K562 (cell line): ENCODE data around the gene DPF1.

Source experiments
- BMI1 ChIP-seq: fragments of 150-350 bp; IDR thresholded peaks from 2 replicates; pipeline ENCODE4 v1.6.1; 2014; ENCODE audit warnings: low read length
- GATAD2A ChIP-seq: fragments of 450-650 bp; IDR thresholded peaks from 2 replicates; pipeline ENCODE4 v1.6.1; 2017
- JUN ChIP-seq, 2 experiments: sonication (generic) in 1 of 2; formaldehyde crosslinking in 1 of 2; IDR thresholded peaks; 2 replicates each; pipeline versions ENCODE4 v1.6.1 to v1.8.0; 2012 to 2022; ENCODE audit warnings: borderline replicate concordance in 2 of 2, mild to moderate bottlenecking in 2 of 2, improper control_type of control experiment in 1 of 2, low read depth in 1 of 2, low read length in 1 of 2, missing genetic modification reagents in 1 of 2
- PRPF4 ChIP-seq: fragments of 200-400 bp; formaldehyde crosslinking; IDR thresholded peaks from one replicate; pipeline ENCODE4 v1.6.1; 2017; ENCODE audit warnings: low read length, low read depth, mild to moderate bottlenecking; ENCODE audit not compliant: insufficient read depth, poor library complexity, severe bottlenecking
- TF ChIP-seq, protein P1 (sequence below), 3 experiments: IDR thresholded peaks in 2 of 3; conservative IDR thresholded peaks in 1 of 3; 2 replicates each; pipeline ENCODE4 v1.5.1; 2011 to 2012; ENCODE audit warnings: low read length in 3 of 3, mild to moderate bottlenecking in 3 of 3, control low read depth in 2 of 3, improper control_type of control experiment in 1 of 3, inconsistent platforms in 1 of 3, low read depth in 1 of 3, mixed read lengths in 1 of 3, moderate library complexity in 1 of 3; ENCODE audit not compliant: insufficient read depth in 2 of 3

- TF ChIP-seq PRPF4 (no peak), BMI1 (no peak), GATAD2A (no peak), JUN (IDR thresholded peaks at IDR 0.05; ENCODE audit: borderline replicate concordance, low read depth, low read length) (no peak), JUN (CRISPR knock-in tag; IDR thresholded peaks at IDR 0.05; ENCODE audit: borderline replicate concordance) (no peak)
- TF ChIP-seq, protein P1, sequence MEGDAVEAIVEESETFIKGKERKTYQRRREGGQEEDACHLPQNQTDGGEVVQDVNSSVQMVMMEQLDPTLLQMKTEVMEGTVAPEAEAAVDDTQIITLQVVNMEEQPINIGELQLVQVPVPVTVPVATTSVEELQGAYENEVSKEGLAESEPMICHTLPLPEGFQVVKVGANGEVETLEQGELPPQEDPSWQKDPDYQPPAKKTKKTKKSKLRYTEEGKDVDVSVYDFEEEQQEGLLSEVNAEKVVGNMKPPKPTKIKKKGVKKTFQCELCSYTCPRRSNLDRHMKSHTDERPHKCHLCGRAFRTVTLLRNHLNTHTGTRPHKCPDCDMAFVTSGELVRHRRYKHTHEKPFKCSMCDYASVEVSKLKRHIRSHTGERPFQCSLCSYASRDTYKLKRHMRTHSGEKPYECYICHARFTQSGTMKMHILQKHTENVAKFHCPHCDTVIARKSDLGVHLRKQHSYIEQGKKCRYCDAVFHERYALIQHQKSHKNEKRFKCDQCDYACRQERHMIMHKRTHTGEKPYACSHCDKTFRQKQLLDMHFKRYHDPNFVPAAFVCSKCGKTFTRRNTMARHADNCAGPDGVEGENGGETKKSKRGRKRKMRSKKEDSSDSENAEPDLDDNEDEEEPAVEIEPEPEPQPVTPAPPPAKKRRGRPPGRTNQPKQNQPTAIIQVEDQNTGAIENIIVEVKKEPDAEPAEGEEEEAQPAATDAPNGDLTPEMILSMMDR (IDR thresholded peaks at IDR 0.05 in 2 of 3, conservative IDR thresholded peaks at IDR 0.05 in 1 of 3; ENCODE audit: insufficient read depth in 2 of 3, low read depth in 1 of 3, low read length in 3 of 3): no peak
These were observed 21.9 kb upstream of the DPF1 start for GRCh38 chr19:38245826-38246498.
